GM19455 (cell line): ENCODE measurements around the gene ELFN1.

Experiments used
- ATAC-seq: cut with Tn5 transposase; IDR thresholded peaks from one replicate; pipeline ENCODE4 v1.9.1; 2021; ENCODE audit not compliant: unreplicated experiment

The ELFN1 gene

GRCh38 chr7:1642291-1642731 lies 27.8 kb upstream of the ELFN1 start:
- ATAC-seq: no peak

- ATAC-seq: no peak
These were observed 26.6 kb upstream of the ELFN1 start for GRCh38 chr7:1643270-1644092.

- ATAC-seq: no peak
These were observed 25.6 kb upstream of the ELFN1 start for GRCh38 chr7:1644341-1645070.

DNA sequence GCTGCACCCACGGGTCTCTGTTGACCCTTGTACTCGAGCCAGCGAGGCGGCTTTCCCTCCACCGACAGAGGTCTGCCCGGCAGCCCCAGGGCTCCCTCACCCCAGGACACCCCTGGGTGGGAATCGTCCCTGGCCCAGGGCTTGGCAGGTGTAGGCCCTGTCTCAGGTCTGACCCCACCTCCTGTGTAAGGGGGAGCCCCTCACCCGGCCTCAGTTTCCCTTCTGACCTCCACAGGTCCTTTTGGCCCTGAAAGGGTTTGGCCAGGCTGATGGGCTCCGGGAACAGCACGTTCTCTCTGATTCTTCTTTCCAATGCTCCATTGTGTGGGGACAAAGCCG lies 25.0 kb upstream of the ELFN1 start:
- ATAC-seq: no peak

GRCh38 chr7:1645476-1645875 lies 24.6 kb upstream of the ELFN1 start:
- no peak for ATAC-seq

- ATAC-seq: no peak
These were observed 23.7 kb upstream of the ELFN1 start for GRCh38 chr7:1646391-1646790.

- no peak for ATAC-seq
These were observed 22.9 kb upstream of the ELFN1 start for GRCh38 chr7:1646957-1647891.

DNA sequence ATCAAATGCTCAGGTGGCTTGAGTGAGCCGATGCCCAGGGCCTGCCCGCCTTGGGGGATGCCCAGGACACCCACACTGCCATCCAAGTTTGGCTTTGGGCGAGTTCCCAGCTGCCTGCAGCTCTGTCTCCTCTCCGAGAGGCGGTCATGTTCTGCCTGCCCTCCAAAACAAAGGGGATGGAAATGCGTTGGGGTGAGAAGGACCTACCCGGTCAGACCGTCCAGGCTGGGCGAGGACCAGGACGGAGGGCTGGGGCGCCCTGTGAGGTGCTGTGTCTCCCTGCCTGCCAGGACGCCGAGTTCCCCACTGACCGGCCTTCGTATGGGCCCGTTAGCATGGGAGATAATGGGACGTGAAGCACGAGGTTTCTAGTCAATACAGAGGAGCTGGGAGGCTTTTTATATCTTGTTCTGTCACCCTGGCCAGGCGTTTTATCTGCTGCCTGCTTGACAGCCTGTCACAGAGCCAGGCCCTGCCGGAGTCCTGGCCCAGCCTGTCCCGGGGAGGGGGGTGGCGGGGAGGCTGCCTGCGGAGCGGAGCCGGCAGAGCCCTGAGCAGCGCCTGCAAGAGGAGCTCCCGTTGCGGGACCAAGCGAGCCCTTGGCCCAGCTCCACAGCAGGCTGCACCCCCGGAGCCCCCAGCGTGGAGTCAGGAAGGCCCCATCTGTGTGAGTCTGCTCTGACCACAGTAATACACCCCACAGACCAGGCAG lies 22.0 kb upstream of the ELFN1 start:
- no peak for ATAC-seq

GRCh38 chr7:1649751-1650326 lies 20.2 kb upstream of the ELFN1 start:
- ATAC-seq: no peak

DNA sequence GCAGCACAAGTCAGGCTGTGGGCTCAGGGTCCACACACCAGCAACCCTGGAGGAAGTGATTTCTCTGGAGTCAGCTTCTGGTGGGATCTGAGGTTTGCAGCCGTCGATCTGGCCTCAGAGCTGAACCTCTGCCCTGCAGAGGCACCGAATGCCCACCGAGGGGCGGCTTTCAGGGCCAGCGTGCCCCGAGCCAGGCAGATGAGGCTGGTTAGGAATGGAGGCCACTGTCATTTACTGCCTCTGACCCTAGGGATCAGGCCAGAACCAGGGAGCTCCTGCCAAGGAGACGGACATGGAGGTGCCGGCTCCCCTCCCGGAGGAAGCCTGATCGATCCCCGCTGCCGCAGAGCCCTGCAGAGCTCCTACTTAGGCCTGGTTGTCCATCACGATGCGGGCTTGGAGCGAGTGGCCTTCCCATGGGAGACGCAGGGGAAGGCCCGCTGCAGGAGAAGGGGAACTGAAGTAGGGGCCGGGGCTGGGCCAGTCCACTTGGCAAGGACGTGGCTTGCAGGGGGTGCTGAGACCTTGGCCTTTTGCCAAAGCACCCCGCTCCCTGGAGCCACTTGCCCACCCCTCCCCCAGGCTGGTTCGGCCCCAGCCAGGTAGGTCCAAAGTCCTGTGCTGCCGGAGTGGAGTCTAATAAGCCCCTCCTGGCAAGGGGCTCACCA lies 19.6 kb upstream of the ELFN1 start:
- ATAC-seq: no peak

GRCh38 chr7:1651031-1651446 lies 19.0 kb upstream of the ELFN1 start:
- ATAC-seq: no peak

- ATAC-seq: no peak
These were observed 18.2 kb upstream of the ELFN1 start for GRCh38 chr7:1651891-1652290.

DNA sequence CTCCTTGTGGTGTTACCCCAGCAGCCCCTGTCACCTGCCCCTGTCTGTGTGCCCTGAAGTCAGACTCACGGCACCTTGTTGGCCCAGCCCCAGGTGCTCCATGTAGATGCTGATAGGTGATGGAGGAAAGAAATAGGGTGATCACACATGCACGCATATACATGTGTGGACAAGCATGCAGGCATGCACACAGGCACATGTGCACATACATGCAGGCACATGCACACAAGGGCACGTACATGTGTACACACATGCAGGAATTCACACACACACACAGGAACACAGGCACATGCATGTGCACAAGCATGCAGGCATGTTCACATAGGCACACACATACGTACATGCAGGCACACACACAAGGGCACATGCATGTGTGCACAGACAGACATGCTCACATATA lies 16.6 kb upstream of the ELFN1 start:
- no peak for ATAC-seq

GRCh38 chr7:1654111-1654510 lies 16.0 kb upstream of the ELFN1 start:
- no peak for ATAC-seq

- ATAC-seq: no peak
These were observed 15.2 kb upstream of the ELFN1 start for GRCh38 chr7:1654738-1655475.

GRCh38 chr7:1659696-1660095 lies 10.4 kb upstream of the ELFN1 start:
- no peak for ATAC-seq

DNA sequence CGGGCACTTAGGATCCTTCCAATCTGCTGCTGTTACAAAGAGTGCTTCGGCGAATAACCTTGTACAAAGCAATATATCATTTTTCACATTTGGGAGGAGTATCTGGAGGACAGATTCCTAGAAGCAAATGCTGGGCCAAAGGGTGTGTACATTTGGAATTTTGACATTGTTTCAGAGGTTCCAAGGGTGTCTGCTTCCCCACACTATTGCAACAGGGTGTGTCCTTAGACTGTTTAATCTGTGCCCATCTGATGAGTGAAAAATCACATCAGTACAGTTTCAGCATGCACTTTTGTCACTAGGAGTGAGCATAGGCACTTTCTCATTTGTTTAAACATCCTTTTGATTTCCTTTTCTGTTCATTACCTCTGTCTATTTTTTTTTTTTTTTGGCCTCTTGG lies 8.6 kb upstream of the ELFN1 start:
- ATAC-seq: no peak

- ATAC-seq: no peak
These were observed 8.0 kb upstream of the ELFN1 start for GRCh38 chr7:1662101-1662500.

- no peak for ATAC-seq
These were observed 7.3 kb upstream of the ELFN1 start for GRCh38 chr7:1662767-1663166.
